Activated T-cell treated with anti-CD3 and anti-CD28 coated beads, Interleukin-2, amount 50 U/mL, for 72 hours (primary cell): ENCODE measurements around the gene XPA. TPM values are rescaled to one million over a fixed set of nuclear protein-coding genes. Genes with fewer than 3 reads are reported as not detected.
"Not testable (repeated sequence)": the region's sequence is repeated elsewhere in the genome, so short reads cannot be mapped to it uniquely, and the experiment has no call there.

ENCODE experiments used
- ATAC-seq, 2 donors: fragments of 150-1000 bp; cut with Tn5 transposase; replicated peaks in 1 of 2; 2 replicates each; pipeline ENCODE4 v1.10.0; 2021; ENCODE audit warnings: moderate library complexity in 2 of 2, mild to moderate bottlenecking in 1 of 2
- DNase-seq, 2 donors: peaks; one replicate each; pipeline ENCODE4 v3.0.0; 2021 to 2022; ENCODE audit warnings: mixed read lengths in 1 of 2
- H3K27ac Mint-ChIP-seq: one replicate; pipeline ENCODE4 v1.8.0; 2022; ENCODE audit warnings: mild to moderate bottlenecking, moderate library complexity, mixed read lengths
- H3K27me3 Mint-ChIP-seq: one replicate; pipeline ENCODE4 v1.8.0; 2022; ENCODE audit warnings: low read depth, mixed read lengths
- H3K36me3 Mint-ChIP-seq, 2 donors: one replicate each; pipeline ENCODE4 v1.8.0; 2022; ENCODE audit warnings: mixed read lengths in 2 of 2, mild to moderate bottlenecking in 1 of 2; ENCODE audit not compliant: insufficient read depth in 2 of 2
- H3K4me1 Mint-ChIP-seq: one replicate; pipeline ENCODE4 v1.8.0; 2022; ENCODE audit warnings: low read depth, mixed read lengths
- H3K4me3 Mint-ChIP-seq, 2 donors: one replicate each; pipeline ENCODE4 v1.8.0; 2022; ENCODE audit warnings: mild to moderate bottlenecking in 2 of 2, mixed read lengths in 2 of 2, moderate library complexity in 2 of 2
- H3K9me3 Mint-ChIP-seq, 2 donors: one replicate each; pipeline ENCODE4 v1.8.0; 2022; ENCODE audit warnings: mixed read lengths in 2 of 2
- total RNA-seq, 2 donors: library from RNA; stranded (reverse); gene quantifications; one replicate each; pipeline ENCODE4 v1.2.3, GENCODE V29; 2022

Gene XPA
- 10 to 100 TPM in 1 of 2 donors, 1 to 10 TPM in 1; 8.8 to 11.1 TPM for total RNA-seq

DNA sequence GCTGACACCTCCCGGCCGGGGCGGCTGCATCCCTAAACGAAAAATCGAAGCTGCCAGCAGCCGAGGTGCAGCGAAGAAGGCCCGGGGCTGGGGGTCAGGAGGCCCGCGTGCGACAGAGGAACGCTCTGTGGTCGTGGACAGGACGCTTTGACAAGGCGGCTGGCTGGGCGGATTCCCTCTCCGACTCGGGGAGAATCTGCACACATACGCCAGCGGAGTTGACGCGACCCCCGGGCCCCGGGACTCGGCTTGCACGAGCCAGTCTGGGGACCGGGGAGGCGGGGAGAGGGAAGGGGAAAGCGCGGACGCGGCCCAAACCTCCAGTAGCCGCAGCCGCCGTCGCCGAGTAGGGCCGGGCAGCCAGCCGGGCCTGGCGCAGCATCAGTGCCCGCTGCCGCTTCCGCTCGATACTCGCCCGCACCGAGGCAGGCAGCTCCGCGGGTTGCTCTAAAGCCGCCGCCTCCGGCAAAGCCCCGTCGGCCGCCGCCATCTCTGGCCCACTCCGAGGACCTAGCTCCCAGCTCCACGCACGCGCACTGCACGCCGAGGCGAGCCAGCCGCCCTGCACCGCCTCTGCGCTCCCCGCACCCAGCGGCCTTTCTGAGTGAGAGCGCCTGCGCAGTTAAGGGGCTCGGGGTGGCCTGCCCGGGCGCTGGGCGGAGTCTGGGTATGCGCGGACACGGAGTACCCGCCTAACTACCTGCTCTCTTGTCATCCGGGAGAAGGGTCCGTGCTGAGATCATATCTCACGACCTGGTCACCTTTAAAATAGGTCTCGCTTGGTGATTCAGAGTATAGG, at the start of gene XPA:
XPA (minus strand) TSS at position 538 of the 799 bp plus-strand sequence; CDS start at position 490, 48 bp downstream.
- peak; percentile 93 to 95 for ATAC-seq

DNA sequence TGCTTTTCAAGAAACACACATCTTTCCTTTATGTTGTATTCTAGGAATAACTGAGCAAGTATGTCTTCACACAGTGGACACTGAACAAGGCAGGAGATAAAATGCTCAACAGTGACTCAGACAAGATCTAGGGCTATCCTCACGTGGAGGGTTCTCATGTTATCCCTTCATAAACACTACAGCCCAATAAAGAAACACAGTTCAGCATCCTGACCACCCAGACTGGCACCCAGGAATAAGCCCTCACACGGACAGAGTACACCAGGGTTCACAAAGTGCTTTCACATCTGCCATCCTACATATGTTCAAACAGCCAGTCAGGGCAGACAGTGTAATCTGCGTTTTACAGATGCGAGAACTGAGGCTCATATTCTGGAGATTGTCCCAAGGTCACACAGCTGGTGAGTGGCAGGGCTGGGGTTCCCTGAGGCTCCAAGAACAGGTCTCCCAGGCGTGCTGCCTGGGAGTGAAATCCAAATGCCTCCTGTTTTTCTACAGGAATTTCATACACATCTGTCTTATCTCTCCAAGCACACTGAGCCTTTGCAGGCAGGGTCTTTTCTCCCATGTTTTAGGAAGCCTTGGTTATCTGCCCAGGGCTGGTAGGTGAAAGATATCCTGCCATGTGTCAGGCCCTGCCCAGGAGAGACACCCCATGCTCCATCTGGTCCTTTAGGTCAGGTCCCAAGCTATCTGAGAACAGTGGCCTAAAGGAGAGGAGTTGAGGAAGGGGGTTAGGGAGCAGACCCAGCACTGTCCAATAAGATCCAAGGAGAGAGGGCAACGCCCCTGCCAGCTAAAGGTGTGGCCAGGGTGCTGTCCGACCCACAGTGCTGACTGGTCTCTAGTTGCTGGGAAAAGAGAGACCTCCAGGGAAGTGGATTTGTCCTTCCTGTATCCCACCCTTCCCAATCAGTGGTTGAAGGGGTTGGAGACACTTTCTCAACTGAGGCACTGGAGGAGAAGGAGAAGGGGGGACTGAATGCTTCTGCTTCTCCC, 47.9 kb upstream of the XPA start:
- no peak for DNase-seq
- ATAC-seq = no peak

More for the DNA sequence above, at the start of gene XPA:
- Mint-ChIP-seq H3K36me3 (peaks cover 0 to 2% of the 10 kb centered on the region in 2 donors), H3K27me3 (peaks cover 10% of the 10 kb centered on the region), H3K9me3 (no peaks in the 10 kb centered on the region), H3K4me3 (peak within 1 kb of the TSS; percentile 89 to 99), H3K4me1 (peaks cover 62% of the 10 kb centered on the region), H3K27ac (peak within 1 kb of the TSS; percentile 97)
- DNase-seq = peak; percentile 98 to 99

DNA sequence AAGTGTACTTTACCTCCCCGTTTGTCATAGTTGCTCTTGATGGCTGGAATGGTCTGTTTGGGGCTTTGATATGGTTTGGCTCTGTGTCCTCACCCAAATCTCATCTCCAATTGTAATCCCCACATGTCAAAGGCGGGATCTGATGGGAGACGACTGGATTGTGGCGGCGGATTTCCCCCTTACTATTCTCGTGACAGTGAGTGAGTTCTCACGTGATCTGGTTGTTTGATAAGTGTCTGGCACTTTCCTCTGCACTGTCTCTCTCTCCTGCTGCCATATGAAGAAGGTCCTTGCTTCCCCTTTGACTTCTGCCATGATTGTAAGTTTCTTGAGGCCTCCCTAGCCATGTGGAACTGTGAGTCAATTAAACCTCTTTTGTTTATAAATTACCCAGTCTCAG, 46.9 kb upstream of the XPA start:
- Mint-ChIP-seq H3K4me1 (peaks cover 11% of the 10 kb centered on the region), H3K27me3 (peaks cover 77% of the 10 kb centered on the region)
- not testable (repeated sequence) for ATAC-seq, H3K4me3 Mint-ChIP-seq, DNase-seq, H3K27ac Mint-ChIP-seq, H3K36me3 Mint-ChIP-seq, H3K9me3 Mint-ChIP-seq

More for the DNA sequence above, 47.9 kb upstream of the XPA start:
- Mint-ChIP-seq H3K36me3 (peaks cover 0 to 4% of the 10 kb centered on the region in 2 donors), H3K4me3 (no peak overlapping the region), H3K9me3 (peaks cover 0 to 1% of the 10 kb centered on the region in 2 donors), H3K27ac (no peak overlapping the region), H3K27me3 (peaks cover 72% of the 10 kb centered on the region), H3K4me1 (peaks cover 11% of the 10 kb centered on the region)

DNA sequence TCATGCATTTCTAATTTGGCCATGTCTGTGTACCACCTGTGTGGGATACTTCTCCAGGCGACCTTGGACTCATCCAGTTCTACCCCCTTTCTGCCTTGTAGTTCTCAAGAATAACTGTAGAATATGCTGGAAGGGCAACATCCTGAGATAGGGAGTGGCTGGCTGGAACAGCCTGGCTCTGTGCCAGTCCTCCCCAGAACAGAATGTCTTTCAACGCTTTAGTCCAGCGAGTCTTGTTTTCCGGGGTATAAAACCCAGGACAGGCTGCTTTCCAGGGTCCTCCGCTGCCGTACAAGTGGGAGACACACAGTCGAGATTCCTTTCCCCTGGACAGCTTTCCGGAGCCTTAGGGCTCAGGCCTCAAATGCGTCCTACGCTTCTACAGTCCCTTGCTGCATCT, 45.4 kb upstream of the XPA start:
- Mint-ChIP-seq H3K27ac (no peak overlapping the region), H3K27me3 (peaks cover 76% of the 10 kb centered on the region), H3K36me3 (peaks cover 0 to 4% of the 10 kb centered on the region in 2 donors), H3K4me3 (no peak overlapping the region), H3K9me3 (peaks cover 0 to 1% of the 10 kb centered on the region in 2 donors), H3K4me1 (peaks cover 11% of the 10 kb centered on the region)
- ATAC-seq (no peak), DNase-seq (no peak)

DNA sequence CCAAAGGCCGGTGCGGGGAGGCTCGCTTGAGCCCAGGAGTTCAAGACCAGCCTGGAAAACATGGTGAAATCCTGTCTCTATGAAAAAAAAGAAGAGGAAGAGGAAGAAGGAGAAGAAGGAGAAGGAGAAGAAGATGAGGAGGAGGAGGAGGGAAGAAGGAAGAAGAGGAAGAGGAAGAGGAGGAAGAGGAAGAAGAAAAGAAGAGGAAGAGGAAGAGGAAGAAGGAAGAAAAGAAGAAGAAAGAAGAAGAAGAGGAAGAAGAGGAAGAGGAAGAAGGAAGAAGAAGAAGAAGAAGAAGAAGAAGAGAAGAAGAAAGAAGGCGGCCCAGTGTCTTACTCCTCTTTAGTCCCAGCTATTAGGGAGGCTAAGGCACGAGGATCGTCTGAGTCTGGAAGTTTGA, 44.8 kb upstream of the XPA start:
- peak overlapping the region in 1 of 2 donors; percentile 76 for H3K4me3 Mint-ChIP-seq

DNA sequence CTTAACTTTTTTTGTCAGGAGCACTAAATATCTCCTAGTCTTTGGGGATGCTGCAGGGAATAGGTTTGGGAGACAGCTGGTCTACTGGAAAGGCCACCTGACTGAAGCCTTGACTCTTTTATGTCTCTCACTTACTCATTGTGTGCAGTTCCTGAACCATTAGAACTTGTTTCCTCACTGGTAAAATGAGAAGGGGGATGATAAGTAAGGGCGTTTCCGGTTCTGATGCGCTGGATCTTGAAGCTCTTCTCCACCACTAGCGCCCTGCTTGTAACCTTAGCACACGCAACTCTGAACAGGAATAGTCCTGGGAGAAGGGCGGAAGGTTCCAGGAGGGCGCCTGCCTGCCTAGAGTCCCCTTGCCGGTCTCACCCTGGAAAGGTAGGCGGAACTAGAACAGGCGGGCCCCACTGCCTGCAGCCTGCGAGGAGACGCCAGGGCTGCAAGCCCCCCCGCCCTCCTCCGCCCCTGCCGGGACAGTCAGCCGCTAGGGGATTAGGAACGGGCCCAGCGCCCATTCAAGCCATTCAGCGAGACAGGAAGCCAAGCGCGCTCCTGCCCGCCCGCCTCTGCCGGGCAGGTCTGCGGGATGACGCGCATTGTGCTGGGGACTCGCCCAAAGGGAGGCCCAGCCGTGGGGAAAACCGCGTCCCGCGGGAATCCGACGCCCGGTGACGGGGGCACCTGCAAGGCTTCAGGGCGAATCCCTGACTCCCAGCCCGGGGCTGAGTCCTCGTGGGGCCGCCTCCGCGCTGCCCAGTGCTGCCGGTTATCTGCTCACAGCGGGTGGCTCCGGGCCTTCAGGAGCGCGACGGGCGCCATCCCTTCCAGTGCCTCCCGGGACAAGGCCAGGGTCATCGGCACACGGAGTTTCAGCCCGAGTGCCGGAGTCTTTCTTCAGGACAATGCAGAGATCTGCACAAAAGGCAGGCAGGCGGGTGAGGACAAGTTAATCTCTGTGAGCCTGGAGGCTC, 44.0 kb upstream of the XPA start:
- Mint-ChIP-seq H3K4me1 (peaks cover 11% of the 10 kb centered on the region), H3K9me3 (peaks cover 0 to 1% of the 10 kb centered on the region in 2 donors), H3K27me3 (peaks cover 67% of the 10 kb centered on the region), H3K4me3 (peak overlapping the region; percentile 71 to 76), H3K27ac (no peak overlapping the region), H3K36me3 (peaks cover 0 to 4% of the 10 kb centered on the region in 2 donors)
- DNase-seq = peak; percentile 51 to 54
- peak; percentile 81 for ATAC-seq

More for the DNA sequence above, 44.8 kb upstream of the XPA start:
- Mint-ChIP-seq H3K27me3 (peaks cover 73% of the 10 kb centered on the region), H3K4me1 (peaks cover 11% of the 10 kb centered on the region), H3K9me3 (peaks cover 0 to 1% of the 10 kb centered on the region in 2 donors), H3K27ac (no peak overlapping the region), H3K36me3 (peaks cover 0 to 4% of the 10 kb centered on the region in 2 donors)
- ATAC-seq = no peak
- no peak for DNase-seq

DNA sequence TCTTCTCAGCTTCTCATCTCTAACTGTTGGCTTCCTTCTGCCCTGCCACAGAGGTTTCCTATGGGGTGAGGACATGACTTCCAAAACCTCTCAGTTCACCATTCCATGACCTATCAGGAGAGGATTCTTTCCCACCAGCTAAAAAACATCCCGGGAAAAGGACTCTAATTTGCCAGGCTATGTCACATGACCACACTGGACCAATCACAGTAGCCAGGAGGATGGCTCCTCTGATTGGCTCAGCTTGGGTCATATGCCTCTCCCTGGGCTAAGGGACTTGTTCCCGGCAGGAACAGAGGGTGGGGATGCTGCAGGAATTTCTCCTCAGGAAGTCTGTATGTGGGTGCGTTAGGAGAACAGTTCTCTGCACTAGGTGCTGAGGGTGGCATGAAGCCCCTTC, 40.3 kb upstream of the XPA start:
- DNase-seq = no peak
- peaks cover 0 to 4% of the 10 kb centered on the region in 2 donors for H3K36me3 Mint-ChIP-seq

DNA sequence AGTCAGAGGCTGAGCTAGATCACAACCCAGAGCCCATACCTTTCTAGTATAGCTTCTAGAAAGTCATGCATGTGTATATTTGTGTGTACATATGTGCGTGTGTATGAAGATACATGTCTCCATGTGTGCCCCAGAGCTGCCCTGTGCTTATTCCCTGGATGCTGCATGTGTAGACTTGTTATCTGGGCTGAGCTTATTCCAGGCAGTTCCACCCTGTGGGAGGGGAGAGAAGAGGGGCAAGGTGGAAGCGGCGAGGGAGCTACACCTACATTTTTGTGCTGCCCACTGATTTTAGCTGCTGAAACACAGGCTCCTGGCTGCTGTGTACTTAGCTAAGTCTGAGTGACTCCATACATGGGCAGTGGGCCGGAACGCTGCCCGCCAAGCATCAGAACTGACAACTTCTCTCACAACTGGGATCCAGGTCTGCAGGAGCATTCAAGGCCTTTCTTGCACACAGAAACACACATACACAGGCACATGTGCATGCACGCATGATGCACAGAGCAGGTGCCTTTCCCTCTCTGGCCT, 38.0 kb upstream of the XPA start:
- H3K4me1 Mint-ChIP-seq = no peaks in the 10 kb centered on the region
- peaks cover 27% of the 10 kb centered on the region for H3K27me3 Mint-ChIP-seq
- H3K9me3 Mint-ChIP-seq = no peaks in the 10 kb centered on the region
- no peak overlapping the region for H3K4me3 Mint-ChIP-seq
- no peak for DNase-seq
- no peak for ATAC-seq
- H3K27ac Mint-ChIP-seq = no peak overlapping the region
- no peaks in the 10 kb centered on the region for H3K36me3 Mint-ChIP-seq

More for the DNA sequence above, 40.3 kb upstream of the XPA start:
- no peak overlapping the region for H3K27ac Mint-ChIP-seq
- ATAC-seq = no peak
- H3K27me3 Mint-ChIP-seq = peaks cover 45% of the 10 kb centered on the region
- peaks cover 6% of the 10 kb centered on the region for H3K4me1 Mint-ChIP-seq
- H3K4me3 Mint-ChIP-seq = no peak overlapping the region
- H3K9me3 Mint-ChIP-seq = peaks cover 0 to 1% of the 10 kb centered on the region in 2 donors

DNA sequence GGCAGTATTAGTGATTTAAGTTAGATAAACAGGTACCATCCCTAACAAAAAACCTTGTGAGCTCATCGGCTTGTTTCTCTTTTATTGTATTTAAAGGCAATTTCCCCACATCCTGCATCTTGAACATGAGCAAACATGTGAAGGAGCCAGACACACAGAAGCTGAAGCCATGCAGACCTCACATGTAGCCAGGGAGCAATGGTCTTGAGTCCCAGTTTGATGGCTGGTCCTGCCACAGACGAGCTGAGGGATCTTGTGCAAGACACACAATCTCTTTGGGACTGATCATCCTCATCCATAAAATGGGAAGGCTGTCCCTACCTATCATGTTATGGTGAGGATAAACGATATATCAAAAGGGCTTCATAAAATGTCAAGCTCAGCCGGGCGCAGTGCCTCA, 29.6 kb upstream of the XPA start:
- Mint-ChIP-seq H3K36me3 (no peaks in the 10 kb centered on the region), H3K27ac (no peak overlapping the region), H3K4me1 (no peaks in the 10 kb centered on the region), H3K9me3 (no peaks in the 10 kb centered on the region), H3K4me3 (no peak overlapping the region), H3K27me3 (peaks cover 27% of the 10 kb centered on the region)
- DNase-seq (no peak), ATAC-seq (no peak)

DNA sequence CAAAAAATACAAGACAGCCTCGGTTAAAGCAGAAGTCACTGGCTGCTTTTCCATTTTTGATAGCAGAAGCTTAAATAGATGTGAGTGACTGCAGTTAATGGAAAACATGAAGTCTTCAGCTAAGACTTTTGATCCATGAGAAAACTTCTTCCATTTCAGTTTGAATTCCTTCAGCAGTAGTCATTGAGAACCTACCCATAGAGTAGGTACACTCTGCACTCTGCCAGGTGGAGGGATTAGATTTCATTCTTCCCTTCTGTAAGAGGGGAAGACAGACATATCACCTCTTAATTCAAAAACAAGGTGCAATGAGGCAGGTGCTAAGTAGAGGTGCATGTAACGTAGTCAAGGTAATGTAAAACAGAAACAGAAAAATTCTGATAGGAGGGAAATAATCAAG, 26.7 kb upstream of the XPA start:
- Mint-ChIP-seq H3K9me3 (peaks cover 1 to 6% of the 10 kb centered on the region in 2 donors), H3K36me3 (peaks cover 0 to 2% of the 10 kb centered on the region in 2 donors), H3K4me1 (no peaks in the 10 kb centered on the region), H3K4me3 (no peak overlapping the region), H3K27ac (no peak overlapping the region), H3K27me3 (peaks cover 27% of the 10 kb centered on the region)
- ATAC-seq = no peak
- DNase-seq = no peak

DNA sequence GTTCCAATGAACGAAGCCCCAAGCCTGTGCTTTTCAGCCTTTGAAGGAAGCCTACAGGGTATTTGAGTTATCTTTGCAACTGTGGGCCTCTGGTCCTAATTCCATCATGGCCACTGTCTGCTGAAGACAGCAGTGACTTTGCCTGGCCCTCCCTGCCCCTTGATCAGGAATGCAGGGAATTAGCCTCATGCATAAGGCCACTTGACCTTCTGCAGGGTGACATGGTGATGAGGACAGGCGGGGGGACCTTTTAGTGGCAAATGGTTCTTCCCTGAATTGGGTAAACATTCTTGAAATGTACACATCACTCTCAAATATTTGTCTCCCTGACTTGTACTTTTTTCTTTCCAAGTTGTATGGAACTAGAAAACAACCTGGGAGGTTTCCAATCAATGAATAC, 25.2 kb upstream of the XPA start:
- no peak for DNase-seq
- Mint-ChIP-seq H3K4me3 (no peak overlapping the region), H3K4me1 (no peaks in the 10 kb centered on the region), H3K9me3 (peaks cover 1 to 6% of the 10 kb centered on the region in 2 donors), H3K27ac (no peak overlapping the region), H3K27me3 (peaks cover 21% of the 10 kb centered on the region), H3K36me3 (peaks cover 0 to 2% of the 10 kb centered on the region in 2 donors)
- no peak for ATAC-seq

DNA sequence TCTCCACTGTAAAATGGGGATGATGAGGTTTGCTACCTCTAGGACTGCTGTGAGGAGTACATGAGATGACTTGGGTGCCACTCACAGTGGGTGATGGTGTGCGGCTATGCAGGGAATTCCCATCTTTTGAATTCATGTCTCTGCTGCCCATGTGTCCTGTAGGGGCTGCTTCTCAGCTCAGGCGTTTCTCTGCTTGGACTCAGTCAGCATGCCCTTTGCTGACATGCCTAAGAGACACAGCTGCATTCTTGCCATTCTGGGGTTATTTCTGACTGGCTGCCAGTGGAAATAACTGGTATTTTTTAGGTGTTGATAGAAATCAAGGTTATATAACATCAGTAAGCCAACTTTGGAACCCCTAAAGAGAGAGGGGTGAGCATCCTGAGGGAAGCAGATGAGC, 24.3 kb upstream of the XPA start:
- no peak overlapping the region for H3K4me3 Mint-ChIP-seq
- ATAC-seq = no peak
- no peaks in the 10 kb centered on the region for H3K4me1 Mint-ChIP-seq
- H3K9me3 Mint-ChIP-seq = peaks cover 1 to 6% of the 10 kb centered on the region in 2 donors
- H3K27me3 Mint-ChIP-seq = peaks cover 21% of the 10 kb centered on the region
- no peak for DNase-seq
- no peak overlapping the region for H3K27ac Mint-ChIP-seq
- H3K36me3 Mint-ChIP-seq = peaks cover 0 to 2% of the 10 kb centered on the region in 2 donors
